ENCODE measurements around the gene CCL17.
"Not testable (repeated sequence)": the region's sequence is repeated elsewhere in the genome, so short reads cannot be mapped to it uniquely, and the experiment has no call there.

The CCL17 gene

GRCh38 chr16:57403965-57404817, at the start of gene CCL17:
TSS of gene CCL17 (plus strand) at chr16:57404767. CDS start at chr16:57413933, 9,166 bp downstream.
- no peak for DNase-seq

GRCh38 chr16:57355898-57356414, 48.6 kb upstream of the CCL17 start:
- no peak for DNase-seq

GRCh38 chr16:57356547-57356946, 48.0 kb upstream of the CCL17 start:
- no peak for DNase-seq

GRCh38 chr16:57357330-57358085, 47.1 kb upstream of the CCL17 start:
- no peak for DNase-seq

GRCh38 chr16:57358086-57358420, 46.5 kb upstream of the CCL17 start:
- no peak for DNase-seq

GRCh38 chr16:57358527-57359095, 46.0 kb upstream of the CCL17 start, which contains the start of gene CCL22:
TSS of gene CCL22 (plus strand) at chr16:57358783. CDS start at chr16:57358817, 34 bp downstream.
- DNase-seq: no peak

GRCh38 chr16:57360321-57360935, 44.1 kb upstream of the CCL17 start:
- DNase-seq: no peak

- no peak for DNase-seq
Observed at GRCh38 chr16:57361404-57361803, 43.2 kb upstream of the CCL17 start.

GRCh38 chr16:57364143-57364542, 40.4 kb upstream of the CCL17 start:
- DNase-seq: no peak

- no peak for DNase-seq
Observed at GRCh38 chr16:57366544-57367040, 38.0 kb upstream of the CCL17 start.

GRCh38 chr16:57367116-57367752, 37.3 kb upstream of the CCL17 start:
- no peak for DNase-seq

GRCh38 chr16:57371494-57372371, 32.8 kb upstream of the CCL17 start:
- no peak for DNase-seq

GRCh38 chr16:57372372-57373116, 32.0 kb upstream of the CCL17 start, which contains the start of gene CX3CL1:
TSS of gene CX3CL1 (plus strand) at chr16:57372490. CDS start at chr16:57372569, 79 bp downstream.
- no peak for DNase-seq

GRCh38 chr16:57373117-57373947, 31.2 kb upstream of the CCL17 start:
- no peak for DNase-seq

- no peak for DNase-seq
Observed at GRCh38 chr16:57374067-57374534, 30.5 kb upstream of the CCL17 start.

- DNase-seq: not testable (repeated sequence)
Observed at GRCh38 chr16:57374925-57375465, 29.6 kb upstream of the CCL17 start.

- DNase-seq: no peak
Observed at GRCh38 chr16:57376313-57376818, 28.2 kb upstream of the CCL17 start.

- no peak for DNase-seq
Observed at GRCh38 chr16:57377080-57377841, 27.3 kb upstream of the CCL17 start.

All from CD4-positive, alpha-beta T cell treated with Interleukin-4 for 4 hours (primary cell).